Ovary (tissue), 3 donors: ENCODE data around the gene FILIP1L.

Experiments used
- CTCF ChIP-seq, 3 donors: fragments of 450-650 bp in 2 of 3; fragments of 200-600 bp in 1 of 3; IDR thresholded peaks; one replicate each; pipeline versions ENCODE4 v1.5.1 to v1.8.0; 2016 to 2022; ENCODE audit warnings: antibody characterized with exemption in 3 of 3, mild to moderate bottlenecking in 1 of 3
- EP300 ChIP-seq: sonication (generic); formaldehyde crosslinking; IDR thresholded peaks from one replicate; pipeline ENCODE4 v1.6.1; 2017; ENCODE audit warnings: antibody characterized with exemption
- donor health status: DM: no; HTN: no; CAD: no.

DNA sequence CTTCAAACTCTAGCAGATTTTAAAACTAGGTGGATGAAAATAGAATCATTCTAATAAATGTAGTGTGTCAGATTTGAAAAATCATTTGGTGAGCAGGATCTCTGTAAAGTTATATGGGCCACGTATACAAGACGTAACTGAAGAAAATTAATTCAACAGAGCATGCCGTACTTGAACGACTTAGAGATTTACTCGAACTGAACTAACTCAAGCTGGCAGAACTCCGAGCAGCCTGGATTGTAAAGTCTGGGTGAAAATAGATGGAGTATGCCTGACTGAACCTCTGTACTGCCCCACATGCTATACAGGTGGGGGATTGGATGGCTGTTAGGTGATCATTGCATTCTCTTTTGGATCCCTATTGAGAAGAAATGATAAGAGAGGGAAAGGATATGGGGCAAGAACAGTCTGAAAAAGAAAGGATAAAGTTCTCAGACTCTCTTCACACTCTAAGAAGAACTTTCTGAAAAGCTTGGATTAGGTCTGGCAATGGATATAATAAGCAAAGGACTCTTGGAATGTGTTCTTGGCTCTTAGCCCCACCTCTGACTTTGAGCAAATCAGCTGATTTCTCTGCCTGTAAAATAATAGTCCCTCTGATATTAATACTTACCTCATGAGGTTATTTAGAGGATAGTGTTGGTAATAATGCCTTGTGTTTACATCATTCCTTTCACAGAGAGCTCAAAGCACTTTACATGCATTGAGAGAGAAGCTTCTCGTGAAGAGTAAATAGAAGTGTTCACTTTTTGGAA, 147.5 kb downstream of the FILIP1L start:
- TF ChIP-seq CTCF (IDR thresholded peaks at IDR 0.05) (no peak), EP300 (no peak)
